Hepatocyte (in vitro differentiated cells): Measurements from ENCODE around the gene ITPKC. TPM values are rescaled to one million over a fixed set of nuclear protein-coding genes. Genes with fewer than 3 reads are reported as not detected.
"Not testable (repeated sequence)": the region's sequence is repeated elsewhere in the genome, so short reads cannot be mapped to it uniquely, and the experiment has no call there.

Source experiments
- DNase-seq: peaks from one replicate; pipeline ENCODE4 v3.0.0-alpha.2; 2016; ENCODE audit warnings: low spot score
- H2AFZ ChIP-seq: fragments of 200-600 bp; sonication (generic); 2 replicates; pipeline ENCODE4 v1.6.0; 2016; ENCODE audit warnings: antibody characterized with exemption, mild to moderate bottlenecking
- H3K27ac ChIP-seq: fragments of 200-600 bp; sonication (generic); 2 replicates; pipeline ENCODE4 v1.5.1; 2016; ENCODE audit warnings: mild to moderate bottlenecking
- H3K27me3 ChIP-seq: fragments of 200-600 bp; sonication (generic); 2 replicates; pipeline ENCODE4 v1.6.1; 2016
- H3K36me3 ChIP-seq: fragments of 200-600 bp; sonication (generic); replicated peaks from 2 replicates; pipeline ENCODE4 v1.5.1; 2016; ENCODE audit warnings: low read depth; ENCODE audit not compliant: insufficient read depth
- H3K4me1 ChIP-seq: fragments of 200-600 bp; sonication (generic); 2 replicates; pipeline ENCODE4 v1.5.1; 2016; ENCODE audit warnings: mild to moderate bottlenecking, moderate library complexity; ENCODE audit not compliant: insufficient read depth
- H3K4me2 ChIP-seq: fragments of 200-600 bp; sonication (generic); 2 replicates; pipeline ENCODE4 v1.6.0; 2016
- H3K4me3 ChIP-seq: fragments of 200-600 bp; sonication (generic); 2 replicates; pipeline ENCODE4 v1.5.1; 2016; ENCODE audit warnings: mild to moderate bottlenecking
- H3K79me2 ChIP-seq: fragments of 200-600 bp; sonication (generic); 2 replicates; pipeline ENCODE4 v1.6.0; 2017; ENCODE audit warnings: mild to moderate bottlenecking
- H3K9me2 ChIP-seq: fragments of 200-600 bp; sonication (generic); replicated peaks from 2 replicates; pipeline ENCODE4 v1.6.0; 2017; ENCODE audit warnings: mild to moderate bottlenecking; ENCODE audit not compliant: insufficient read depth
- H3K9me3 ChIP-seq: fragments of 200-600 bp; sonication (generic); 2 replicates; pipeline ENCODE4 v1.5.1; 2016; ENCODE audit warnings: low read depth, mild to moderate bottlenecking
- H4K20me1 ChIP-seq: fragments of 200-600 bp; sonication (generic); 2 replicates; pipeline ENCODE4 v1.6.0; 2016; ENCODE audit warnings: mild to moderate bottlenecking; ENCODE audit not compliant: insufficient read depth, poor library complexity, severe bottlenecking
- CTCF ChIP-seq: fragments of 200-600 bp; sonication (generic); IDR thresholded peaks from 2 replicates; pipeline ENCODE4 v1.5.1; 2016; ENCODE audit warnings: antibody characterized with exemption, mild to moderate bottlenecking; ENCODE audit not compliant: poor library complexity
- EZH2 ChIP-seq: fragments of 200-600 bp; sonication (generic); IDR thresholded peaks from 2 replicates; pipeline ENCODE4 v1.6.1; 2016; ENCODE audit warnings: antibody characterized with exemption, mild to moderate bottlenecking, borderline replicate concordance
- EZH2phosphoT487 ChIP-seq: fragments of 200-600 bp; sonication (generic); IDR thresholded peaks from one replicate; pipeline ENCODE4 v1.6.1; 2018; ENCODE audit warnings: antibody characterized with exemption, mild to moderate bottlenecking, low read depth, moderate library complexity; ENCODE audit not compliant: unreplicated experiment, severe bottlenecking
- WGBS: methylation state at CpG from one replicate; pipeline ENCODE4 v1.1.6; 2016; ENCODE audit warnings: low lambda C conversion rate; ENCODE audit errors: missing lambda C conversion rate; 5-methylcytosine and 5-hydroxymethylcytosine counted together
- polyA plus RNA-seq: library from polyadenylated mRNA; unstranded; fragments of >200 nt; fragmentation: Nextera tagmentation; extraction: Ambion mirVana; gene quantifications from 2 replicates; pipeline ENCODE4 v1.2.1, GENCODE V29; 2016
- total RNA-seq: library from RNA; depleted of rRNA; stranded (reverse); fragments of >200 nt; gene quantifications from 2 replicates; pipeline ENCODE4 v1.2.3, GENCODE V29; 2014

Gene ITPKC
- total and polyA plus RNA-seq, 2 experiments from 2014 or later = 52.9 to 75.8 TPM

GRCh38 chr19:40724855-40725254, 7.9 kb downstream of the ITPKC start:
- H2AFZ ChIP-seq = no peak overlapping the region
- no peak for DNase-seq
- no peak for TF ChIP-seq EZH2phosphoT487
- no peak for TF ChIP-seq EZH2
- TF ChIP-seq CTCF = no peak
- H3K4me3 ChIP-seq = no peak overlapping the region
- H4K20me1 ChIP-seq = peaks cover 63% of the 10 kb centered on the region
- H3K9me2 ChIP-seq = no peaks in the 10 kb centered on the region
- peaks cover 4% of the 10 kb centered on the region for H3K36me3 ChIP-seq
- no peak overlapping the region for H3K27ac ChIP-seq
- 87% methylated on average over 3 of the region's 3 CpGs for WGBS
- H3K79me2 ChIP-seq = peaks cover 92% of the 10 kb centered on the region
- no peak overlapping the region for H3K4me2 ChIP-seq
- H3K9me3 ChIP-seq = no peaks in the 10 kb centered on the region
- H3K4me1 ChIP-seq = peaks cover 17% of the 10 kb centered on the region
- no peaks in the 10 kb centered on the region for H3K27me3 ChIP-seq

- Histone ChIP-seq H3K4me2 (no peak overlapping the region), H3K27me3 (no peaks in the 10 kb centered on the region), H3K9me3 (no peaks in the 10 kb centered on the region), H2AFZ (no peak overlapping the region), H4K20me1 (peaks cover 50% of the 10 kb centered on the region), H3K4me1 (peaks cover 7% of the 10 kb centered on the region), H3K9me2 (no peaks in the 10 kb centered on the region), H3K4me3 (no peak overlapping the region), H3K36me3 (peaks cover 4% of the 10 kb centered on the region), H3K27ac (no peak overlapping the region), H3K79me2 (peaks cover 78% of the 10 kb centered on the region)
- 90% methylated on average over 4 of the region's 4 CpGs for WGBS
- TF ChIP-seq CTCF (no peak), EZH2 (no peak), EZH2phosphoT487 (no peak)
- DNase-seq = no peak
These were observed 9.4 kb downstream of the ITPKC start for GRCh38 chr19:40726279-40726678.

GRCh38 chr19:40730065-40730464, 13.2 kb downstream of the ITPKC start:
- not testable (repeated sequence) for H3K36me3 ChIP-seq, H3K9me3 ChIP-seq, H3K4me1 ChIP-seq, H3K27ac ChIP-seq, H3K27me3 ChIP-seq, H3K4me2 ChIP-seq, DNase-seq, H3K4me3 ChIP-seq, H3K9me2 ChIP-seq, H2AFZ ChIP-seq
- peaks cover 40% of the 10 kb centered on the region for H3K79me2 ChIP-seq
- whole genome bisulfite sequencing = 97% methylated on average over 5 of the region's 5 CpGs
- peaks cover 16% of the 10 kb centered on the region for H4K20me1 ChIP-seq

- not testable (repeated sequence) for H3K9me2 ChIP-seq, DNase-seq, H3K36me3 ChIP-seq, H3K4me3 ChIP-seq, H3K4me1 ChIP-seq, H3K9me3 ChIP-seq, H3K27ac ChIP-seq, H3K4me2 ChIP-seq, H3K27me3 ChIP-seq, H4K20me1 ChIP-seq, H2AFZ ChIP-seq
- peaks cover 19% of the 10 kb centered on the region for H3K79me2 ChIP-seq
- 98% methylated on average over 16 of the region's 16 CpGs for WGBS
These were observed 15.4 kb downstream of the ITPKC start for GRCh38 chr19:40732304-40732703.
